AG09309 (cell line): ENCODE results near the gene BRD3.

Experiments
- DNase-seq: peaks from one replicate; pipeline ENCODE4 v3.0.0-alpha.2; 2010; ENCODE audit warnings: low read depth
- H3K4me3 ChIP-seq: 2 replicates; pipeline ENCODE4 v1.5.1; 2011; ENCODE audit warnings: mild to moderate bottlenecking, low read depth, low read length, moderate library complexity; ENCODE audit not compliant: control insufficient read depth
- TF ChIP-seq, protein P1 (sequence below): IDR thresholded peaks from 2 replicates; pipeline ENCODE4 v1.5.1; 2011; ENCODE audit warnings: mild to moderate bottlenecking, low read depth, low read length, inconsistent platforms; ENCODE audit not compliant: insufficient read depth, control insufficient read depth; ENCODE audit errors: missing control alignments

Gene BRD3

DNA sequence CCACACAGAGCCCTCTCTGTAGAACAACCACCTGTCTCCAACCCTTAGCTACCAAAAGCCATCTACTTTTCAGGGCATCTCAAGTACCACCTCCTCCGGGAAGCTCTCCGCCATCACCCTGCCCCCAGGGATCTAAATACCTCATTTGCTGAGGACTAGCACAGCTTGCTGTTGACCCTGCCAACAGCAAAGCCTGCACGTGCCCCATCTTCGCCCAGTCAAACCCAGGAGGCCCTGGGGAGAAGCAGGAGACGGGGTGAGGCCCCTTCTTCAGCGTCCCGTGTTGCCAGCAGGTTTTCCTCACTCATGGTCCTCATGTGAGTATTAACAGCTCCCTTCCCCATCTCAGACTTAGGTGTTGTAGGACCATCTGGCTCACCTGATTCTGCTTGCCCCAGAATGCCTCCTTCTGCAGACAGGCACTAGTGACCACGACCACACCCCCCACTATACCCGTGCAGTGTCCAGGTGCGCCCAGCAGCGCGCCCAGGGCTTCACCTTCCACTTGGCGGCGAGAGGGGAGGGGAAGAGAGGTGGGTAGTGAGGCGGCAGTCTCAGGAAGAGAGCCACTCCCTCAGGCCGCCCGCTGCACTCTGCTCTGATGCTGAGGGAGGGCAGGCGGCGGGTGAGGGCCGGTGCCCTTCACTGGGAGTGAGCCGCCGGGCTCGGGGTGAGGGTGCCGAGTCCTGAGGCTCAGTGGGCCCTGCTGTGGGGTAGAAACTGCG is 86.8 kb downstream of the BRD3 start:
- no peak overlapping the region for H3K4me3 ChIP-seq
- no peak for DNase-seq
- TF ChIP-seq, protein P1, sequence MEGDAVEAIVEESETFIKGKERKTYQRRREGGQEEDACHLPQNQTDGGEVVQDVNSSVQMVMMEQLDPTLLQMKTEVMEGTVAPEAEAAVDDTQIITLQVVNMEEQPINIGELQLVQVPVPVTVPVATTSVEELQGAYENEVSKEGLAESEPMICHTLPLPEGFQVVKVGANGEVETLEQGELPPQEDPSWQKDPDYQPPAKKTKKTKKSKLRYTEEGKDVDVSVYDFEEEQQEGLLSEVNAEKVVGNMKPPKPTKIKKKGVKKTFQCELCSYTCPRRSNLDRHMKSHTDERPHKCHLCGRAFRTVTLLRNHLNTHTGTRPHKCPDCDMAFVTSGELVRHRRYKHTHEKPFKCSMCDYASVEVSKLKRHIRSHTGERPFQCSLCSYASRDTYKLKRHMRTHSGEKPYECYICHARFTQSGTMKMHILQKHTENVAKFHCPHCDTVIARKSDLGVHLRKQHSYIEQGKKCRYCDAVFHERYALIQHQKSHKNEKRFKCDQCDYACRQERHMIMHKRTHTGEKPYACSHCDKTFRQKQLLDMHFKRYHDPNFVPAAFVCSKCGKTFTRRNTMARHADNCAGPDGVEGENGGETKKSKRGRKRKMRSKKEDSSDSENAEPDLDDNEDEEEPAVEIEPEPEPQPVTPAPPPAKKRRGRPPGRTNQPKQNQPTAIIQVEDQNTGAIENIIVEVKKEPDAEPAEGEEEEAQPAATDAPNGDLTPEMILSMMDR = no peak
